Breast epithelium (tissue), 4 donors: ENCODE measurements around the gene OPCML. TPM values are rescaled to one million over a fixed set of nuclear protein-coding genes. Genes with fewer than 3 reads are reported as not detected.

Experiments
- DNase-seq, 2 donors: peaks; one replicate each; pipeline ENCODE4 v3.0.0-alpha.2; 2019; ENCODE audit warnings: low spot score in 2 of 2
- H3K27ac ChIP-seq, 2 donors: fragments of 200-600 bp; sonication (generic) in 1 of 2; one replicate each; pipeline ENCODE4 v1.5.1; 2016 to 2019; ENCODE audit warnings: mild to moderate bottlenecking in 1 of 2
- H3K27me3 ChIP-seq, 2 donors: fragments of 200-600 bp; sonication (generic) in 1 of 2; one replicate each; pipeline versions ENCODE4 v1.5.1 to v1.6.0; 2017 to 2019; ENCODE audit warnings: control low read depth in 1 of 2, mild to moderate bottlenecking in 1 of 2
- H3K36me3 ChIP-seq: fragments of 200-600 bp; one replicate; pipeline ENCODE4 v1.5.1; 2019
- H3K4me1 ChIP-seq, 2 donors: fragments of 200-600 bp; sonication (generic); one replicate each; pipeline ENCODE4 v1.5.1; 2016 to 2019; ENCODE audit warnings: control low read depth in 1 of 2
- H3K4me3 ChIP-seq, 3 donors: fragments of 200-600 bp; sonication (generic); 1 replicate in 2 of 3; 2 replicates in 1 of 3; pipeline ENCODE4 v1.5.1; 2016 to 2019; ENCODE audit warnings: mild to moderate bottlenecking in 3 of 3, moderate library complexity in 2 of 3
- H3K9me3 ChIP-seq, 2 donors: fragments of 200-600 bp; sonication (generic) in 1 of 2; one replicate each; pipeline ENCODE4 v1.5.1; 2016 to 2019; ENCODE audit warnings: control low read depth in 1 of 2
- POLR2A ChIP-seq: fragments of 450-650 bp; IDR thresholded peaks from one replicate; pipeline ENCODE4 v1.6.1; 2016; ENCODE audit warnings: antibody characterized with exemption, mild to moderate bottlenecking, moderate library complexity
- POLR2AphosphoS5 ChIP-seq, 3 donors: sonication (generic); formaldehyde crosslinking; IDR thresholded peaks; one replicate each; pipeline ENCODE4 v1.6.1; 2017; ENCODE audit warnings: antibody characterized with exemption in 3 of 3
- intact Hi-C: fragments of 100-400 bp; cut with DNase I; formaldehyde crosslinking; loops from one replicate; pipeline ENCODE4 v1.15.1; 2023; ENCODE audit warnings: low total_unique reads
- total RNA-seq, 3 donors: library from RNA; depleted of rRNA; stranded (reverse); fragments of >200 nt; gene quantifications; one replicate each; pipeline ENCODE4 v1.1.0, GENCODE V29; 2016
- TF ChIP-seq, protein P1 (sequence below), 3 donors: fragments of 450-650 bp; IDR thresholded peaks; one replicate each; pipeline ENCODE4 v1.5.1; 2016 to 2017; ENCODE audit warnings: antibody characterized with exemption in 3 of 3, mild to moderate bottlenecking in 3 of 3, moderate library complexity in 3 of 3

Gene OPCML
- total RNA-seq, 3 donors from 2014 or later, result not detected

- intact Hi-C loops, result no loop called here
- TF ChIP-seq POLR2AphosphoS5 (IDR thresholded peaks at IDR 0.05) (no peak), POLR2A (no peak)
- TF ChIP-seq, protein P1, sequence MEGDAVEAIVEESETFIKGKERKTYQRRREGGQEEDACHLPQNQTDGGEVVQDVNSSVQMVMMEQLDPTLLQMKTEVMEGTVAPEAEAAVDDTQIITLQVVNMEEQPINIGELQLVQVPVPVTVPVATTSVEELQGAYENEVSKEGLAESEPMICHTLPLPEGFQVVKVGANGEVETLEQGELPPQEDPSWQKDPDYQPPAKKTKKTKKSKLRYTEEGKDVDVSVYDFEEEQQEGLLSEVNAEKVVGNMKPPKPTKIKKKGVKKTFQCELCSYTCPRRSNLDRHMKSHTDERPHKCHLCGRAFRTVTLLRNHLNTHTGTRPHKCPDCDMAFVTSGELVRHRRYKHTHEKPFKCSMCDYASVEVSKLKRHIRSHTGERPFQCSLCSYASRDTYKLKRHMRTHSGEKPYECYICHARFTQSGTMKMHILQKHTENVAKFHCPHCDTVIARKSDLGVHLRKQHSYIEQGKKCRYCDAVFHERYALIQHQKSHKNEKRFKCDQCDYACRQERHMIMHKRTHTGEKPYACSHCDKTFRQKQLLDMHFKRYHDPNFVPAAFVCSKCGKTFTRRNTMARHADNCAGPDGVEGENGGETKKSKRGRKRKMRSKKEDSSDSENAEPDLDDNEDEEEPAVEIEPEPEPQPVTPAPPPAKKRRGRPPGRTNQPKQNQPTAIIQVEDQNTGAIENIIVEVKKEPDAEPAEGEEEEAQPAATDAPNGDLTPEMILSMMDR (IDR thresholded peaks at IDR 0.05), result no peak
- H3K9me3 ChIP-seq, result peaks cover 0 to 10% of the 10 kb centered on the region in 2 donors
- H3K27ac ChIP-seq, result no peak overlapping the region
- no peak overlapping the region for H3K4me3 ChIP-seq
- DNase-seq, result no peak
- no peaks in the 10 kb centered on the region for H3K36me3 ChIP-seq
- H3K27me3 ChIP-seq, result peaks cover 0 to 3% of the 10 kb centered on the region in 2 donors
- H3K4me1 ChIP-seq, result no peaks in the 10 kb centered on the region
Observed at GRCh38 chr11:132457445-132457844, 1074.9 kb downstream of the OPCML start.

- TF ChIP-seq, protein P1 (IDR thresholded peaks at IDR 0.05), result no peak
- TF ChIP-seq POLR2AphosphoS5 (IDR thresholded peaks at IDR 0.05) (no peak), POLR2A (no peak)
- no peak for DNase-seq
- intact Hi-C loops, result no loop called here
Observed at GRCh38 chr11:132456751-132457328, 1075.5 kb downstream of the OPCML start.

DNA sequence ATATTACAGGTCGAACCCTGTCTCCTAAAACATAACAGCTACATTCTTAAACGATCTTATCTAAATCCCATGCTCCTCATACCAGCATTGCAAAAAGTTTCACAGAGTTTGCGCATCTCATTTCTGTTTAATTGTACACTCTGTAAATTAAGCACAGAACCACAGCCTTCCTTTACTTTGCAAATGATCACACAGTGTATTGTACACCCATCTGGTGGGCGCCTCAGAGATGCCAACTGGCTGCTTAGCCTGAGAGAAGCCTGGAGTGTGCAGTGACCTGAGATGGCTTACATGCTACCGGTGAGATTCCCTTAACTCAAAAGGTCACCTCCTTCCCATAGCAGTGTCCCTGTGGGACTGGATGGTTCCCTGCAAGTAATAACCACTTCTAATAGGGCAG lies 1077.3 kb downstream of the OPCML start:
- Histone ChIP-seq H3K27me3 (peaks cover 0 to 3% of the 10 kb centered on the region in 2 donors), H3K27ac (no peak overlapping the region), H3K9me3 (peaks cover 0 to 10% of the 10 kb centered on the region in 2 donors), H3K36me3 (no peaks in the 10 kb centered on the region), H3K4me1 (no peaks in the 10 kb centered on the region), H3K4me3 (no peak overlapping the region)
- TF ChIP-seq POLR2A (no peak), POLR2AphosphoS5 (IDR thresholded peaks at IDR 0.05) (no peak)
- TF ChIP-seq, protein P1 (IDR thresholded peaks at IDR 0.05), result no peak
- DNase-seq, result no peak
- intact Hi-C loops, result no loop called here

More at GRCh38 chr11:132456751-132457328, 1075.5 kb downstream of the OPCML start:
- H3K27ac ChIP-seq, result no peak overlapping the region
- peaks cover 0 to 3% of the 10 kb centered on the region in 2 donors for H3K27me3 ChIP-seq
- no peaks in the 10 kb centered on the region for H3K36me3 ChIP-seq
- H3K4me1 ChIP-seq, result no peaks in the 10 kb centered on the region
- peaks cover 0 to 10% of the 10 kb centered on the region in 2 donors for H3K9me3 ChIP-seq
- H3K4me3 ChIP-seq, result no peak overlapping the region

DNA sequence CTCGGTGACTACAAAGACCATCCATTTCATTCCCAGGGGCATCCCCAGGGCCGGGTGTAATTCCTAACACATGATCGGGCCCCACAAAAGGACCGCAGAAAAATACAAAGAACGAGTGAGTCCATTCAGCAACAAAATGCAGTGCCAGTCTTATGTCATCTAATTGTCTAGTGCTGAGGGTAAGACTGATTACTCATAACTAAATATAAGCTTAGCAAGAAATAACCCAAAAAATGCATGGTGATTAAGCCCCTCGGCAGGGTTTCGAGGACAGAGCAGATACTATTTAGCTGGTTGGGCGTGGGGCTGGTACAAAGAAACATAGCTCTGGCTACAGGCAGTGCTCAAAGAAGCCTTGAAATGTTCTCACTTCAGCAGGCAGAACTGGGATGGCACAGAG lies 1078.9 kb downstream of the OPCML start:
- H3K27me3 ChIP-seq, result peaks cover 0 to 3% of the 10 kb centered on the region in 2 donors
- no peaks in the 10 kb centered on the region for H3K36me3 ChIP-seq
- intact Hi-C loops, result no loop called here
- DNase-seq, result no peak
- peaks cover 0 to under 1% of the 10 kb centered on the region in 2 donors for H3K9me3 ChIP-seq
- no peaks in the 10 kb centered on the region for H3K4me1 ChIP-seq
- H3K4me3 ChIP-seq, result no peak overlapping the region
- H3K27ac ChIP-seq, result no peak overlapping the region
- no peak for TF ChIP-seq POLR2A

GRCh38 chr11:132452616-132453015 lies 1079.7 kb downstream of the OPCML start:
- TF ChIP-seq POLR2AphosphoS5 (IDR thresholded peaks at IDR 0.05) (no peak), POLR2A (no peak)
- TF ChIP-seq, protein P1 (IDR thresholded peaks at IDR 0.05), result no peak
- Histone ChIP-seq H3K27me3 (peaks cover 0 to 3% of the 10 kb centered on the region in 2 donors), H3K4me3 (no peak overlapping the region), H3K9me3 (no peaks in the 10 kb centered on the region), H3K27ac (no peak overlapping the region), H3K36me3 (no peaks in the 10 kb centered on the region), H3K4me1 (no peaks in the 10 kb centered on the region)
- intact Hi-C loops, result no loop called here
- DNase-seq, result no peak
